GM21576 (cell line): ENCODE results near the gene CPNE9.
"Not testable (repeated sequence)": the region's sequence is repeated elsewhere in the genome, so short reads cannot be mapped to it uniquely, and the experiment has no call there.

ENCODE experiments used
- ATAC-seq: cut with Tn5 transposase; IDR thresholded peaks from one replicate; pipeline ENCODE4 v1.9.1; 2021; ENCODE audit warnings: mild to moderate bottlenecking, moderate library complexity; ENCODE audit not compliant: unreplicated experiment

Gene CPNE9

GRCh38 chr3:9770276-9770812 lies 66.7 kb downstream of the CPNE9 start:
- ATAC-seq, result no peak

- not testable (repeated sequence) for ATAC-seq
These were observed 67.4 kb downstream of the CPNE9 start for GRCh38 chr3:9771007-9771406.

- ATAC-seq, result no peak
These were observed 73.5 kb downstream of the CPNE9 start for GRCh38 chr3:9776896-9777693.

GRCh38 chr3:9777694-9778021 lies 74.0 kb downstream of the CPNE9 start:
- no peak for ATAC-seq

- ATAC-seq, result no peak
These were observed 74.8 kb downstream of the CPNE9 start for GRCh38 chr3:9778143-9779074.

- no peak for ATAC-seq
These were observed 75.5 kb downstream of the CPNE9 start for GRCh38 chr3:9779075-9779593.
